HepG2 (cell line): ENCODE data around the gene B4GALT7. TPM values are rescaled to one million over a fixed set of nuclear protein-coding genes. Genes with fewer than 3 reads are reported as not detected.

Experiments used
- ARNT ChIP-seq: fragments of 450-650 bp; IDR thresholded peaks from 2 replicates; pipeline ENCODE4 v1.6.1; 2017
- BRD4 ChIP-seq: sonication (generic); formaldehyde crosslinking; IDR thresholded peaks from 2 replicates; pipeline ENCODE4 v1.4.0; 2020; ENCODE audit warnings: missing genetic modification reagents
- CENPX ChIP-seq: sonication (generic); formaldehyde crosslinking; IDR thresholded peaks from 2 replicates; pipeline ENCODE4 v1.9.0; 2021; ENCODE audit warnings: mild to moderate bottlenecking, missing genetic modification reagents, moderate library complexity
- CHCHD3 ChIP-seq: sonication (generic); formaldehyde crosslinking; IDR thresholded peaks from 2 replicates; pipeline ENCODE4 v1.8.0; 2022; ENCODE audit warnings: mild to moderate bottlenecking, missing genetic modification reagents, moderate library complexity
- DR1 ChIP-seq: sonication (generic); formaldehyde crosslinking; IDR thresholded peaks from 2 replicates; pipeline ENCODE4 v1.8.0; 2021; ENCODE audit warnings: mild to moderate bottlenecking, missing genetic modification reagents, inconsistent platforms
- KLF16 ChIP-seq, 2 experiments: sonication (generic) in 1 of 2; formaldehyde crosslinking in 1 of 2; IDR thresholded peaks; 2 replicates each; pipeline versions ENCODE4 v1.6.1 to v1.8.0; 2016 to 2023; ENCODE audit warnings: missing genetic modification reagents in 2 of 2, missing compliant biosample characterization in 1 of 2
- NR2C2 ChIP-seq: sonication (generic); formaldehyde crosslinking; IDR thresholded peaks from 2 replicates; pipeline ENCODE4 v1.4.0; 2020; ENCODE audit warnings: missing genetic modification reagents, mild to moderate bottlenecking, moderate library complexity, borderline replicate concordance
- PAWR ChIP-seq: sonication (generic); formaldehyde crosslinking; IDR thresholded peaks from 2 replicates; pipeline ENCODE4 v1.4.0; 2020; ENCODE audit warnings: missing genetic modification reagents, mild to moderate bottlenecking, borderline replicate concordance
- RARG ChIP-seq: sonication (generic); formaldehyde crosslinking; IDR thresholded peaks from 2 replicates; pipeline ENCODE4 v1.4.0; 2020; ENCODE audit warnings: low read depth, mild to moderate bottlenecking, missing genetic modification reagents
- THAP11 ChIP-seq: IDR thresholded peaks from 2 replicates; pipeline ENCODE4 v1.6.1; 2016; ENCODE audit warnings: missing biosample characterization, missing genetic modification reagents
- THAP9 ChIP-seq: sonication (generic); formaldehyde crosslinking; IDR thresholded peaks from 2 replicates; pipeline ENCODE4; 2020; ENCODE audit warnings: missing genetic modification reagents, mild to moderate bottlenecking, borderline replicate concordance
- TRAFD1 ChIP-seq: sonication (generic); formaldehyde crosslinking; IDR thresholded peaks from 2 replicates; pipeline ENCODE4 v1.5.1; 2020; ENCODE audit warnings: missing genetic modification reagents, mild to moderate bottlenecking, borderline replicate concordance
- YY1 ChIP-seq: IDR thresholded peaks from 2 replicates; pipeline ENCODE4 v1.6.1; 2011; ENCODE audit warnings: low read length, low read depth, moderate library complexity, mild to moderate bottlenecking; ENCODE audit not compliant: insufficient read depth, insufficient replicate concordance
- ZNF142 ChIP-seq: sonication (generic); formaldehyde crosslinking; IDR thresholded peaks from 2 replicates; pipeline ENCODE4 v1.4.0; 2020; ENCODE audit warnings: missing genetic modification reagents
- ZNF562 ChIP-seq: sonication (generic); formaldehyde crosslinking; IDR thresholded peaks from 2 replicates; pipeline ENCODE4 v1.8.0; 2022; ENCODE audit warnings: missing genetic modification reagents, borderline replicate concordance
- ZNF841 ChIP-seq: sonication (generic); formaldehyde crosslinking; IDR thresholded peaks from 2 replicates; pipeline ENCODE4 v1.8.1; 2023; ENCODE audit warnings: missing genetic modification reagents, borderline replicate concordance
- polyA plus RNA-seq, 8 experiments: library from polyadenylated mRNA; depleted of rRNA in 3 of 8; stranded (reverse) in 7 of 8; unstranded in 1 of 8; fragments of >200 nt; fragmentation: Illumina TruSeq in 4 of 8; extraction: Trizol in 4 of 8; gene quantifications; 2 replicates each; pipeline versions ENCODE4 v1.2.1 to v1.2.3, GENCODE V29; 2011 to 2016; ENCODE audit warnings: low read depth in 4 of 8, missing spikeins in 1 of 8, mixed read lengths in 1 of 8; ENCODE audit not compliant: insufficient read depth in 1 of 8
- total RNA-seq, 5 experiments: library from RNA; depleted of rRNA; stranded (reverse); fragments of >200 nt; fragmentation: Illumina TruSeq; extraction: Trizol; gene quantifications; 2 replicates each; pipeline ENCODE4 v1.2.3, GENCODE V29; 2016; ENCODE audit warnings: low read depth in 1 of 5
- TF ChIP-seq, protein P1 (sequence below): sonication (generic); formaldehyde crosslinking; conservative IDR thresholded peaks from 2 replicates; pipeline ENCODE4 v1.4.0; 2020; ENCODE audit warnings: missing genetic modification reagents

The B4GALT7 gene
- total and polyA plus RNA-seq, 2 of the 13 experiments (the other 11 are each of a cell fraction or from before 2014, with no cell fraction given), result 16.4 to 20.5 TPM

GRCh38 chr5:177553671-177554429 lies 46.1 kb upstream of the B4GALT7 start (continued):
- no peak for TF ChIP-seq THAP9 (CRISPR knock-in tag)
- no peak for TF ChIP-seq YY1
- TF ChIP-seq PAWR (CRISPR knock-in tag), result no peak
- no peak for TF ChIP-seq TRAFD1 (CRISPR knock-in tag)
- no peak for TF ChIP-seq ZNF841 (CRISPR knock-in tag)
- no peak for TF ChIP-seq DR1 (CRISPR knock-in tag)
- no peak for TF ChIP-seq CHCHD3 (CRISPR knock-in tag)
- no peak for TF ChIP-seq THAP11
- TF ChIP-seq BRD4 (CRISPR knock-in tag), result no peak
- no peak for TF ChIP-seq RARG (CRISPR knock-in tag)
- TF ChIP-seq KLF16 (CRISPR knock-in tag; IDR thresholded peaks at IDR 0.05), result no peak
- TF ChIP-seq ARNT, result no peak
- TF ChIP-seq ZNF142 (CRISPR knock-in tag), result no peak
- no peak for TF ChIP-seq NR2C2 (CRISPR knock-in tag)
- TF ChIP-seq CENPX, result no peak
- TF ChIP-seq, protein P1, sequence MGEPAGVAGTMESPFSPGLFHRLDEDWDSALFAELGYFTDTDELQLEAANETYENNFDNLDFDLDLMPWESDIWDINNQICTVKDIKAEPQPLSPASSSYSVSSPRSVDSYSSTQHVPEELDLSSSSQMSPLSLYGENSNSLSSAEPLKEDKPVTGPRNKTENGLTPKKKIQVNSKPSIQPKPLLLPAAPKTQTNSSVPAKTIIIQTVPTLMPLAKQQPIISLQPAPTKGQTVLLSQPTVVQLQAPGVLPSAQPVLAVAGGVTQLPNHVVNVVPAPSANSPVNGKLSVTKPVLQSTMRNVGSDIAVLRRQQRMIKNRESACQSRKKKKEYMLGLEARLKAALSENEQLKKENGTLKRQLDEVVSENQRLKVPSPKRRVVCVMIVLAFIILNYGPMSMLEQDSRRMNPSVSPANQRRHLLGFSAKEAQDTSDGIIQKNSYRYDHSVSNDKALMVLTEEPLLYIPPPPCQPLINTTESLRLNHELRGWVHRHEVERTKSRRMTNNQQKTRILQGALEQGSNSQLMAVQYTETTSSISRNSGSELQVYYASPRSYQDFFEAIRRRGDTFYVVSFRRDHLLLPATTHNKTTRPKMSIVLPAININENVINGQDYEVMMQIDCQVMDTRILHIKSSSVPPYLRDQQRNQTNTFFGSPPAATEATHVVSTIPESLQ (CRISPR knock-in tag), result no peak
- no peak for TF ChIP-seq ZNF562 (CRISPR knock-in tag)
